CD14-positive monocyte (primary cell): Measurements from ENCODE around the gene CREB3L1. TPM values are rescaled to one million over a fixed set of nuclear protein-coding genes. Genes with fewer than 3 reads are reported as not detected.
A peak's percentile ranks its signal among the peaks of the same experiment; 100 is the strongest.

ENCODE experiments used
- DNase-seq, 3 donors: peaks; one replicate each; pipeline ENCODE4 v3.0.0-alpha.2; 2011 to 2022
- H2AFZ ChIP-seq: 2 replicates; pipeline ENCODE4 v1.6.0; 2012; ENCODE audit warnings: mild to moderate bottlenecking, low read depth, low read length, inconsistent platforms; ENCODE audit not compliant: insufficient read depth, poor library complexity, severe bottlenecking
- H3K27ac ChIP-seq, 2 donors: 1 replicate in 1 of 2; 2 replicates in 1 of 2; pipeline ENCODE4 v1.5.1; 2012 to 2013; ENCODE audit warnings: low read length in 2 of 2, control low read depth in 1 of 2, inconsistent platforms in 1 of 2, low read depth in 1 of 2, mild to moderate bottlenecking in 1 of 2
- H3K27me3 ChIP-seq, 2 donors: one replicate each; pipeline versions ENCODE4 v1.6.0 to v1.6.1; 2011 to 2013; ENCODE audit warnings: low read length in 2 of 2; ENCODE audit not compliant: control insufficient read depth in 2 of 2, insufficient read depth in 2 of 2
- H3K36me3 ChIP-seq, 2 donors: replicated peaks in 1 of 2; 1 replicate in 1 of 2; 2 replicates in 1 of 2; pipeline versions ENCODE4 v1.5.1 to v1.6.1; 2012 to 2013; ENCODE audit warnings: low read length in 2 of 2, control low read depth in 1 of 2, inconsistent platforms in 1 of 2, mild to moderate bottlenecking in 1 of 2; ENCODE audit not compliant: insufficient read depth in 2 of 2, control insufficient read depth in 1 of 2
- H3K4me1 ChIP-seq, 2 donors: 1 replicate in 1 of 2; 2 replicates in 1 of 2; pipeline versions ENCODE4 v1.5.1 to v1.6.1; 2012 to 2013; ENCODE audit warnings: low read length in 2 of 2, control low read depth in 1 of 2, inconsistent platforms in 1 of 2, mild to moderate bottlenecking in 1 of 2, moderate library complexity in 1 of 2; ENCODE audit not compliant: insufficient read depth in 2 of 2, control insufficient read depth in 1 of 2
- H3K4me2 ChIP-seq: replicated peaks from 2 replicates; pipeline ENCODE3; 2012; ENCODE audit warnings: low read length, moderate library complexity, mild to moderate bottlenecking; ENCODE audit not compliant: poor library complexity, severe bottlenecking; ENCODE audit errors: extremely low read depth
- H3K4me3 ChIP-seq, 3 experiments: fragments of 200-600 bp in 1 of 3; sonication (generic) in 1 of 3; replicated peaks in 1 of 3; 1 replicate in 2 of 3; 2 replicates in 1 of 3; pipeline ENCODE4 v1.5.1; 2011 to 2013; ENCODE audit warnings: low read length in 3 of 3, mild to moderate bottlenecking in 3 of 3, control low read depth in 2 of 3, low read depth in 2 of 3, inconsistent platforms in 1 of 3, moderate library complexity in 1 of 3
- H3K79me2 ChIP-seq: 2 replicates; pipeline ENCODE4 v1.6.0; 2012; ENCODE audit warnings: mild to moderate bottlenecking, control low read depth, inconsistent platforms, low read length, moderate library complexity; ENCODE audit not compliant: insufficient read depth
- H3K9ac ChIP-seq: 2 replicates; pipeline ENCODE4 v1.6.0; 2017; ENCODE audit warnings: low read length, mild to moderate bottlenecking; ENCODE audit not compliant: insufficient read depth, poor library complexity, severe bottlenecking
- H3K9me3 ChIP-seq, 2 donors: replicated peaks in 1 of 2; 1 replicate in 1 of 2; 2 replicates in 1 of 2; pipeline versions ENCODE4 v1.5.1 to v1.6.1; 2012 to 2013; ENCODE audit warnings: low read length in 2 of 2, control low read depth in 1 of 2; ENCODE audit not compliant: control insufficient read depth in 1 of 2, insufficient read depth in 1 of 2
- H4K20me1 ChIP-seq: 2 replicates; pipeline ENCODE4 v1.6.0; 2012; ENCODE audit warnings: mild to moderate bottlenecking, low read length, control low read depth, moderate library complexity; ENCODE audit not compliant: insufficient read depth
- H3K27ac Mint-ChIP-seq, 7 donors: one replicate each; pipeline ENCODE4 v1.8.0; 2020; ENCODE audit warnings: mild to moderate bottlenecking in 7 of 7, mixed read lengths in 7 of 7, moderate library complexity in 6 of 7, inconsistent platforms in 2 of 7
- H3K27me3 Mint-ChIP-seq, 3 donors: one replicate each; pipeline ENCODE4 v1.8.0; 2021 to 2022; ENCODE audit warnings: low read depth in 3 of 3, mild to moderate bottlenecking in 3 of 3, mixed read lengths in 3 of 3, moderate library complexity in 3 of 3, inconsistent platforms in 1 of 3
- H3K36me3 Mint-ChIP-seq, 2 donors: one replicate each; pipeline ENCODE4 v1.8.0; 2020; ENCODE audit warnings: mixed read lengths in 2 of 2, inconsistent platforms in 1 of 2, mild to moderate bottlenecking in 1 of 2
- H3K4me1 Mint-ChIP-seq: one replicate; pipeline ENCODE4 v1.8.0; 2020; ENCODE audit warnings: mild to moderate bottlenecking, mixed read lengths
- H3K4me3 Mint-ChIP-seq, 2 donors: one replicate each; pipeline ENCODE4 v1.8.0; 2020; ENCODE audit warnings: mild to moderate bottlenecking in 2 of 2, mixed read lengths in 2 of 2, moderate library complexity in 1 of 2
- H3K9me3 Mint-ChIP-seq, 7 donors: one replicate each; pipeline ENCODE4 v1.8.0; 2020 to 2022; ENCODE audit warnings: mixed read lengths in 7 of 7, mild to moderate bottlenecking in 6 of 7, moderate library complexity in 6 of 7, inconsistent platforms in 2 of 7
- CTCF ChIP-seq: fragments of 200-600 bp; IDR thresholded peaks from one replicate; pipeline ENCODE4 v1.8.0; 2022; ENCODE audit warnings: antibody characterized with exemption, mild to moderate bottlenecking
- WGBS: methylation state at CpG from one replicate; pipeline ENCODE4 v1.1.5; 2013; ENCODE audit warnings: missing lambda C conversion rate; ENCODE audit not compliant: insufficient coverage; 5-methylcytosine and 5-hydroxymethylcytosine counted together
- intact Hi-C, 2 donors: fragments of 100-400 bp; cut with micrococcal nuclease; formaldehyde crosslinking; loops; one replicate each; pipeline versions ENCODE4 v1.15.0 to v1.15.1; 2023
- polyA plus RNA-seq, 3 donors: library from polyadenylated mRNA; depleted of rRNA in 1 of 3; unstranded in 2 of 3; stranded (reverse) in 1 of 3; fragments of 300-500 nt in 2 of 3; fragments of >200 nt in 1 of 3; fragmentation: Illumina TruSeq in 2 of 3; gene quantifications; 1 replicate in 2 of 3; 2 replicates in 1 of 3; pipeline ENCODE4 v1.2.3, GENCODE V29; 2012 to 2021

The CREB3L1 gene
- polyA plus RNA-seq, 3 donors = not detected

DNA sequence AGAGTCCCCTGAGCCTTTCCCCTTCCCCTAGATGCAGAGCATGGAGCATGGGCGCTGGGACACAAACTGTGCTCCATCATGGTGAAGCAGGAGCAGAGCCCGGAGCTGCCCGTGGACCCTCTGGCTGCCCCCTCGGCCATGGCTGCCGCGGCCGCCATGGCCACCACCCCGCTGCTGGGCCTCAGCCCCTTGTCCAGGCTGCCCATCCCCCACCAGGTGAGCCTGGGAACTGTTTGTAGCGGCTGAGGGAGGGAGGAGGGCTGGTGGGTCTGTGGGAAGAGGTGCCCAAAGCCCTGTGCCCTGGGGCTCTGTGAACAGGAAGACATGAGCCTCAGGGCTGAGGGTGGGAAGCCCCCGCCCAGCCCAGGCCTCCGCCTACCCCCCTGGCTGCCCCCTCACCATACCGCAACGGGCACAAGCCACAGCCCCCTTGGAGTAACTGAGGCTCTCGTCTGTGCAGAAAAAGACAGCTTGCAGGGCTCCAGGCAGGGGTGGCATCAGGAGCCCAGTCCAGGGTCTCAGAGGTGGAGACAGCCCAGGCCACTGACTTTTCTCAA lies 30.4 kb downstream of the CREB3L1 start:
- H3K27ac ChIP-seq = no peak overlapping the region
- no peaks in the 10 kb centered on the region for H3K36me3 ChIP-seq
- no peaks in the 10 kb centered on the region for H3K79me2 ChIP-seq
- no peak overlapping the region for H3K9ac ChIP-seq
- Mint-ChIP-seq H3K9me3 (no peaks in the 10 kb centered on the region), H3K27me3 (peaks cover 0 to 7% (median 6%) of the 10 kb centered on the region in 3 donors), H3K4me3 (no peak overlapping the region), H3K36me3 (no peaks in the 10 kb centered on the region), H3K4me1 (peaks cover 31% of the 10 kb centered on the region), H3K27ac (no peak overlapping the region)
- TF ChIP-seq CTCF = no peak
- H3K27me3 ChIP-seq = no peaks in the 10 kb centered on the region
- H3K4me1 ChIP-seq = peaks cover 29 to 42% of the 10 kb centered on the region in 2 donors
- WGBS = 85% methylated on average over 13 of the region's 14 CpGs
- intact Hi-C loops = loop anchor here (2.0 to 5.0 kb wide), 3 partner anchors 71 to 343 kb away; no protein-coding TSS in a partner anchor
- no peak overlapping the region for H3K4me3 ChIP-seq
- no peak for DNase-seq
- H3K9me3 ChIP-seq = no peaks in the 10 kb centered on the region
- no peak overlapping the region for H2AFZ ChIP-seq
- H3K4me2 ChIP-seq = no peak overlapping the region
- no peaks in the 10 kb centered on the region for H4K20me1 ChIP-seq

- H3K27ac ChIP-seq = no peak overlapping the region
- peak; percentile 97 for TF ChIP-seq CTCF
- 50% methylated on average over 7 of the region's 12 CpGs for WGBS
- H3K36me3 Mint-ChIP-seq = no peaks in the 10 kb centered on the region
- DNase-seq = peak; percentile 59 to 66 (median 65)
- peaks cover 19 to 33% of the 10 kb centered on the region in 2 donors for H3K4me1 ChIP-seq
- peaks cover 26% of the 10 kb centered on the region for H3K4me1 Mint-ChIP-seq
- no peak overlapping the region for H2AFZ ChIP-seq
- H3K4me2 ChIP-seq = peak overlapping the region; percentile 29
- no peaks in the 10 kb centered on the region for H3K9me3 Mint-ChIP-seq
- peak overlapping the region in 1 of 2 donors; percentile 15 for H3K4me3 Mint-ChIP-seq
- H3K79me2 ChIP-seq = no peaks in the 10 kb centered on the region
- intact Hi-C loops = loop anchor here (2.0 to 5.0 kb wide), 3 partner anchors 72 to 344 kb away; no protein-coding TSS in a partner anchor
- peak overlapping the region in 2 of 7 donors; percentile 5 to 40 for H3K27ac Mint-ChIP-seq
- no peak overlapping the region for H3K4me3 ChIP-seq
- no peaks in the 10 kb centered on the region for H4K20me1 ChIP-seq
- no peaks in the 10 kb centered on the region for H3K36me3 ChIP-seq
- H3K27me3 Mint-ChIP-seq = peaks cover 0 to 7% (median 6%) of the 10 kb centered on the region in 3 donors
- H3K27me3 ChIP-seq = no peaks in the 10 kb centered on the region
- H3K9me3 ChIP-seq = no peaks in the 10 kb centered on the region
- no peak overlapping the region for H3K9ac ChIP-seq
These were observed 31.4 kb downstream of the CREB3L1 start for GRCh38 chr11:46308631-46309419.
